Measurements from ENCODE around the gene SH3BGRL3.
"Not testable (repeated sequence)": the region's sequence is repeated elsewhere in the genome, so short reads cannot be mapped to it uniquely, and the experiment has no call there.

SH3BGRL3 gene

GRCh38 chr1:26318338-26319064, 38.6 kb downstream of the SH3BGRL3 start:
- no peak for DNase-seq

GRCh38 chr1:26320896-26321295, 41.0 kb downstream of the SH3BGRL3 start:
- no peak for DNase-seq

DNA sequence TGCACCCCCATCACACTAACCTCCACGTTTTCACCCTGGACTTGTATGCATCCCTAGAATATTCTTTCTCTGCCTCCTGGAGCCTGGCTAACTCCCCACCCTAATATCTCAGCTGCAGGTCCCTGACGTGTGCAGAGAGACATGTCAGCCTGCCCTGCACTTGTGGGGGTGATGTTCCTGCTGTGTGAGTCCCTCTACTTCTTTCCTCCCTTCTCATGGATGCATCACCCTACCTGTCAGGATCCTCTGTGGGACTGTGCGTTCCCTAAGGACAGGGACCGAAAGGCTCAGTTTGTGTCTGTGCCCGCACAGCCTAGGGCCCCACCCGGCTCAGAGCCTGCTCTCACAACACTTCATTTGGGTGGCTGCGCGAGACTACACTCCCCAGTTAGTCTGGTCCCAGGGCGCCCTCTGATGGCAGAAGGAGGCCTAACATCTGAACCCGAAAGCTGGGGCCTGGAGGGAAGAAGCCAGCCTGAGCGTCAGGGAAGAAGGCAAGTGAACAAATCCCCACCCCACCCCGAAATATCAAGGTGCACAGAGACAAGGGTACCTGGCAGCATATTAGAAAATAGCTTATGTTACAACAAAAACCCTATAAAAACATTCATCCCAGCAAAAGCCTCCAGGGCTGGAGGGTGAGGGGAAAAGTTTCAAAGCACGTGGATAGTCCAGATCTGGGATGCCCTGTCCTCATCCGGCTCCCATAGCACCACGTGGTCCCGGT, 41.6 kb downstream of the SH3BGRL3 start:
- peak; percentile 58 to 85 for DNase-seq

DNA sequence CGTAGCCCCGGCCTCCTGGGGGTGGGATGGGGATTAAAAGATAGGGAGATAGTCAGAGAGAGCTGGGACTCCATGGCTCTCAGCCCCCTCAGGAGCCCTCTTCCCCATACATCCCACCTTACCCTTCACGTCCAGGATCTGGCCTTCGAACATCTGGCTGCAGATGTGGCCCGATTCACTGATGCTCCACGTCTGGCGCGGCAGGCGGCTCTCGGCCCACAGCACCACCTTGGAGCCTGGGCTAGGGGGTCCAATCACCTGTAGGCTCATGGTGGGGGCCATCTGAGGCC, 42.1 kb downstream of the SH3BGRL3 start:
- no peak for DNase-seq

GRCh38 chr1:26323382-26323781, 43.5 kb downstream of the SH3BGRL3 start:
- no peak for DNase-seq

GRCh38 chr1:26324550-26324949, 44.7 kb downstream of the SH3BGRL3 start:
- no peak for DNase-seq

DNA sequence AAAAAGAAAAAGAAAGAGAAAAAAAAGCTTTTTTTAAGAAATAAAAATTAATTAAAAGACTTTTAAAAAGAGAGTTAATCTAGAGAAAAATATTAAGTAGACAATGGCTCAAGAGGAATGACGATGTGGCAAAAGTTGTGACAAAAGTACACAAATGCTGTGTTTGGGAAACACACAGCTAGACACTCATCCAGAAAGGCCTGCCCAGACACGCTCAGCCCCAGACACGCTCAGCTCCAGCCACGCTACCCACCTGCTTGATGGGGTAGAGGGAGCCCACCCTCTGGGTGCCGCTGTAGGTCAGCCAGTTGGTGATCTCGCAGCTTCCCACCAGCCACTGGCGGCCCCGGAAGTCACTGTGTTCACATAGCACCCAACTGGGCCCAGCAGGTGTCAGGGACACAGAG, 48.1 kb downstream of the SH3BGRL3 start:
- peak; percentile 52 to 77 for DNase-seq

DNA sequence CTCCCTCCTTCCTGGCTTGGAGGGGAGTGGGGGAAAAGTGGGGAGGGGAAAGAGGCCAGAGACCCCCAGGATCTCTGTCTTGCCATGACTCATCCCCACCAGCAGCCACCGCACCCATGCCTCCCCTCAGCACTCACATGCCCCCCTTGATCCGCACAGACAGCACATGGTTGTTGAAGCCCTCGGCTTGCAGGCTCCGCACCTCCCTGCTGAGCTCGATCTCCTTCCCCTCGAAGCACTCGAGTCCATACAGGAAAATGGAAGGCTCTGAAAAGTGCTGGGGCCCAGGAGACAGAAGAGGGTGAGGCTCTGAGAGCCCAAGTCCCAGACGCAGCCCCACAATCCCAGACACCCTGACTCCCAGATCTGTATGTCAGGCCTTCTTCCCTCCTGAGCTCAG, 48.7 kb downstream of the SH3BGRL3 start:
- no peak for DNase-seq

DNA sequence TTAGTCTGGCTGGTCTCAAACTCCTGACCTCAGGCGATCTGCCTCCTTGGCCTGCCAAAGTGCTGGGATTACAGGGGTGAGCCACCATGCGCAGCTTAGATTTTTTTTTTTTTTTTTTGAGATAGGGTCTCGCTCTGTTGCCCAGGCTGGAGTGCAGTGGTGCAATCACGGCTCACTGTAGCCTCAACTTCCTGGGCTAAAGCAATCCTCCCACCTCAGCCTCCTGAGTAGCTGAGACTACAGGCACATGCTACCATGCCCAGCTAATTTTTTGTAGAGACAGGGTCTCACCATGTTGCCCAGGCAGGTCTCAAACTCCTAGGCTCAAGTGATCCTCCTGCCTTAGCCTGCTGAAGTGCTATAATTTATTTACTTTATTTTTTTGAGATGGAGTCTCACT, 49.5 kb downstream of the SH3BGRL3 start:
- DNase-seq = not testable (repeated sequence)

DNA sequence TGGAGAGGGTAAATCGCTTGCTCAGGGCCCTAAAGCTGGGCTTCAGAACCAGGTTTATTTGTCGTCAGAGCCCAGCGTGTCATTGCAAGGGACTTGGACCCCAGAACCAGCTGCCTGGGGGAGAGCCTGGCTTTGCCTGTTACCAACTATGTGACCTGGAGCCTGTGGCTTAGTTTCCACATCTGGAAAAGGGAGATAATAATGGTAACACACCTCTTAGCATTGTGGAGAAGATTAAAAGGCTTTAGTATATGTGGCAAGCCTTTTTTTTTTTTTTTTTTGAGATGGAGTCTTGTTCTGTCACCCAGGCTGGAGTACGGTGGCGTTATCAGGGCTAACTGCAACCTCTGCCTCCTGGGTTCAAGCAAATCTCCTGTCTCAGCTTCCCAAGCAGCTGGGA, 50.4 kb downstream of the SH3BGRL3 start:
- DNase-seq = no peak
